ENCODE measurements around the gene RIF1.
A peak's percentile ranks its signal among the peaks of the same experiment; 100 is the strongest.

RIF1 gene, protein sequence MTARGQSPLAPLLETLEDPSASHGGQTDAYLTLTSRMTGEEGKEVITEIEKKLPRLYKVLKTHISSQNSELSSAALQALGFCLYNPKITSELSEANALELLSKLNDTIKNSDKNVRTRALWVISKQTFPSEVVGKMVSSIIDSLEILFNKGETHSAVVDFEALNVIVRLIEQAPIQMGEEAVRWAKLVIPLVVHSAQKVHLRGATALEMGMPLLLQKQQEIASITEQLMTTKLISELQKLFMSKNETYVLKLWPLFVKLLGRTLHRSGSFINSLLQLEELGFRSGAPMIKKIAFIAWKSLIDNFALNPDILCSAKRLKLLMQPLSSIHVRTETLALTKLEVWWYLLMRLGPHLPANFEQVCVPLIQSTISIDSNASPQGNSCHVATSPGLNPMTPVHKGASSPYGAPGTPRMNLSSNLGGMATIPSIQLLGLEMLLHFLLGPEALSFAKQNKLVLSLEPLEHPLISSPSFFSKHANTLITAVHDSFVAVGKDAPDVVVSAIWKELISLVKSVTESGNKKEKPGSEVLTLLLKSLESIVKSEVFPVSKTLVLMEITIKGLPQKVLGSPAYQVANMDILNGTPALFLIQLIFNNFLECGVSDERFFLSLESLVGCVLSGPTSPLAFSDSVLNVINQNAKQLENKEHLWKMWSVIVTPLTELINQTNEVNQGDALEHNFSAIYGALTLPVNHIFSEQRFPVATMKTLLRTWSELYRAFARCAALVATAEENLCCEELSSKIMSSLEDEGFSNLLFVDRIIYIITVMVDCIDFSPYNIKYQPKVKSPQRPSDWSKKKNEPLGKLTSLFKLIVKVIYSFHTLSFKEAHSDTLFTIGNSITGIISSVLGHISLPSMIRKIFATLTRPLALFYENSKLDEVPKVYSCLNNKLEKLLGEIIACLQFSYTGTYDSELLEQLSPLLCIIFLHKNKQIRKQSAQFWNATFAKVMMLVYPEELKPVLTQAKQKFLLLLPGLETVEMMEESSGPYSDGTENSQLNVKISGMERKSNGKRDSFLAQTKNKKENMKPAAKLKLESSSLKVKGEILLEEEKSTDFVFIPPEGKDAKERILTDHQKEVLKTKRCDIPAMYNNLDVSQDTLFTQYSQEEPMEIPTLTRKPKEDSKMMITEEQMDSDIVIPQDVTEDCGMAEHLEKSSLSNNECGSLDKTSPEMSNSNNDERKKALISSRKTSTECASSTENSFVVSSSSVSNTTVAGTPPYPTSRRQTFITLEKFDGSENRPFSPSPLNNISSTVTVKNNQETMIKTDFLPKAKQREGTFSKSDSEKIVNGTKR (N-terminal part only)

DNA sequence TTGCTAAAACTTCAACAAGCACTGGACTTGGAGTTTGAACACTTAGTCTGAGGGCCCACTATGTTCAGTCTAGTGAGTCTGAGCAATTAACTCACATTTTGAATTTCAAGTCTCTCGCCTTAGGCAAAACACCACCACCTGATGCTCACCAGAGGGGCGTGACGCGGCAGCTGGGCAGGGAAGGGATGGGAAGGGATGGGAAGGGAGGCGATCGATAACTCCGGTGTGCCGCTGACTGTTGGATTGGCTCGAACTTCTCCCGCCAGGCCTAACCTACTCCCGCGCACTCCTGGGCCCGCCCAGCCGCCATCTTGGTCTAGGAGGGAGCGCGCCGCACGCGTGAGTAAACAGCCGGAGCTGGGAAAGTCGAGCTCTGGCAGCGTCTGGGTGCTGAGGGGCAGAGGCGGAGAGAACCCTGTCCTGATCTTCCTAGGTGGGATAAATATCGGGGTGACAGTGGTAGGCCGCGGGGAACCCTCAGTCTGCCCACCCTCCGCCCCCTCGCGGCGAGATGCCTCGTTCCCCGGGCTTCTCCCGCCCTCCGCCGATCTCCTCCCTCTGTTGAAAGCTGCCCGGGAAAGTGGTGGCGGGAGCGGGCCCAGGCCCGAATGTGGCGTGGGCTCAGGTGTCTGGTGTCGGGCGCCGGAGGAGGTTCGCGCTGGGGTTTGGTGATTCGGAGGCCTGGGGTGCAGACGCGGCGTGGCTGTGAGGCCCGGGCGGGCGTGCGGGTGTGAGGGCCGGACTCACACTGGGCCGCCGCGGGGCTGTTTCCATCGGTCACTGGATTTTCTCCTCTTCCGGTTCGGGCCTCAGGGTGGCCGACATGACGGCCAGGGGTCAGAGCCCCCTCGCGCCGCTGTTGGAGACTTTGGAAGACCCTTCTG lies at the start of gene RIF1:
Gene RIF1, plus strand, starts transcription at position 302 of the 884 bp plus-strand sequence. Its CDS starts 522 bp downstream, at position 824.
- DNase-seq (ENCODE audit: low spot score), result peak; percentile 83

DNA sequence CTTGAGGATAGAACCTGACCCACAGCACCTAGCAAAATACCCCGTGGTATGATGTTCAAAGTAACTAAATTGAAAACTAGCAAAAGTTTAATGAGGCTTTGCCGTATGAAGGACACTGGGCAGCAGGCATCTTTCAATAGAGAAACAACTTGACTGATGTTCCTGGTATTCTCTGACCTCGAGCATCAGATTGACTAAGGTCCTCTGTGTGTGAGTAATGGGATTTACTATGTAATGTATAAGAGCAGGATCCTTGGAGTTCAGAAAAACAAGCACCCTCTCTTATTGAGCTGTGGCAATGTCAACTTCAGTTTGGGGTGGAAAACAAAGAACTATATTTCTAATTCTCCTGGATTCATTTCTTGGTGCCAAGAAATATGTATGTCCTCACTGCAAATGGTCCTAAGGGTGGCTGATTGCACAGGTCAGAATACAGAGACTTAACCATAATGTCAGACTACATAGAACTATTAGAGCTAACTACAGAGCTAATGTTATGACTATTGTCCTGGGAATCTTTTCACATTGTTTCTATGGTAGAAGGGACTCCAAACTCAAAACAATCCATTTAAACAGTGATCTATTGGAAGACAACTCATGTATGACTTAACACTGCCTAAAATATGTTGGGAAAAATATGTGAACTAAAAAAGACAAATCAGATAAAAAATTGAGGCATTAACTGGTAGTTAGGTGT lies 47.9 kb upstream of the RIF1 start:
- no peak for DNase-seq (ENCODE audit: low spot score)

DNA sequence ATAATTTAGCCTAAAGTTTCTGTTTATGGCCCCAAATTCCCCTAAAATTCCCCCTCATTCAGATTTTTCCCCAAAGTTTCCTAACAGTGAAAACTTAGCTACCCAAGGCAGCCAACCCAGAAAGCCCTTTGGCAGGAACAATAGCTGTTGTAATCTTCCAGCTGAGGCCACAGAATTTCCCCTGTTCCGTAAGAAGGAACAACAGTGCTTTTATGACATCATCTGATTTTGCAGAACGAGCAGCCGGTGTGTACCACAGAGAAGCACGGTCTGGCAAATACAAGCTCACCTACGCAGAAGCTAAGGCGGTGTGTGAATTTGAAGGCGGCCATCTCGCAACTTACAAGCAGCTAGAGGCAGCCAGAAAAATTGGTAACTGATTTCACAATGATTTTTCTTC lies 46.0 kb upstream of the RIF1 start:
- DNase-seq (ENCODE audit: low spot score), result no peak

DNA sequence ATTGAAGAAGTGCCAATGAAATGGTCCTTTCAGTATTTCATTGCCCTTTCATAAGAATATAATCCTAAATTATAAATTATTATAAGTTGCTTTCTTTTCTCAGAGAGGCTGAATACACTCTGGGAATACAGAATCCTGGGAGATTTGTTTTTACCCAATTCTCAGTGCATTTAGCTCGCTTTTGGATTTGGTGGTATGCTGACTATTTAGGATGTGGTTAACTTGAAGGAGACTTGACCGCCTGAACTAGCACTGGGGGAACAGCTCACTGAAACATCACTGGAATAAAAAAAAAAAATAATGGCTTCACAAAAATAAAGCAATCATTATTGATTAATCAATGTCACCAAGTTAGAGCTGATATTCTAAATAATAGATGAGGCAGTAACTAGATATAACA lies 42.1 kb upstream of the RIF1 start:
- DNase-seq (ENCODE audit: low spot score), result no peak

DNA sequence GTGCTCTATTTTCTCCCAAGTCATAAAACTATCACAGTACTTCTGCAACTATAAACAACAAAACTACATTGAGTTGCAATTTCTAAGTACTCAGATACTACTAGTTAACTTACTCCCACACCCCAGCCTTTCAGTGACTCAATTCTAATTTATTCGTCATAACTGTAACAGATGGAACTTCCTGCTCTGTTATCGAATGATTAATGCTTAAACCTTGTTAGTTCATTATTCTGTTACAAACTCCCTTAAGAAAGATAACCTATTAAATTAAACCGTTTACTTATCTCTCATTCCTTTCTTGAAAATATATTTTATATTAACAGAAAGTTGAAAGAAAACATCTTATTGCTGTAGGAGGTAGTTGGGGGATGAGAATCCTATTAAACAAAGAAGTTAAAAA lies 35.3 kb upstream of the RIF1 start:
- peak; percentile 41 for DNase-seq (ENCODE audit: low spot score)

DNA sequence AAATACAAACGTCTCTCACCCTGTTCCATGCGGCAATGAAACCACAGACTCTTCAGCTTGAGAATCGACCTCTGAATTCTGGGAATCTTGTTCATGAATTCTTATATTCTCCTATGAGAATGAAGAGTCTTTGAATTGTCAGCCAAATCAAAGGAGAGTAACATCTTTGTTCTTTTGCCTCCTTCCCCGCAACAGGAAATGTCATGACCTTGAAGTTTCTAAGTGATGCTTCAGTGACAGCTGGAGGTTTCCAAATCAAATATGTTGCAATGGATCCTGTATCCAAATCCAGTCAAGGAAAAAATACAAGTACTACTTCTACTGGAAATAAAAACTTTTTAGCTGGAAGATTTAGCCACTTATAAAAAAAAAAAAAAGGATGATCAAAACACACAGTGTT lies 30.5 kb upstream of the RIF1 start:
- DNase-seq (ENCODE audit: low spot score), result no peak

DNA sequence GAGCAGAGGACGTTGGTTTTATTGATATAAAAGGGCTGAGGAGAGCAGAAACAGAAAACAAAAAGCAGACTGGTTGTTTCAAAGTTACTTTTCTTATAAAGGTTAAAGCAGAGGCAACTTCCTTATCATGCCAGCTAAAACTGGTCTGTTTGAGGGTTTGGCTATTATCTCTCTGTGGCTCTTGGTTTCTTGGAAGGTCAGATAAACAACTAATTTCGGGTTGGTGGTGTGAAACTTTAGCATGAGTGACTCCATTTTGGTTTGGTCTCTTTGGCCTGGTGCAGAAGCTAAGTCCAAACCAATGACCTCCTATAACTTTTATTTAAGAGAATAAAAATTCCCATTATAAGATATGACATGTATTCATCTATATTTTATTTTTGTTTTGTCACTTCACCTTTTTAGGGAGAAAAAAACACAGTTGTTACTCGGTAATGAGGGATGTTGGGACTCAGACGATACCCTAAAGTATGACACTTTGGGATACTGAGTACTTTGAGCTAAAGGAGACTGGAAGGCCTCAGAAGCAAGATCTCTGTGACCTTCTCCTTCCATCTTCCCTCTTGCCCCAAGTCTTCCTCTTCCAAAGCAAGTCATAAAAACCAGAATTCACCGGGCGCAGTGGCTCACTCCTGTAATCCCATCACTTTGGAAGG lies 29.0 kb upstream of the RIF1 start:
- DNase-seq (ENCODE audit: low spot score), result peak; percentile 55

DNA sequence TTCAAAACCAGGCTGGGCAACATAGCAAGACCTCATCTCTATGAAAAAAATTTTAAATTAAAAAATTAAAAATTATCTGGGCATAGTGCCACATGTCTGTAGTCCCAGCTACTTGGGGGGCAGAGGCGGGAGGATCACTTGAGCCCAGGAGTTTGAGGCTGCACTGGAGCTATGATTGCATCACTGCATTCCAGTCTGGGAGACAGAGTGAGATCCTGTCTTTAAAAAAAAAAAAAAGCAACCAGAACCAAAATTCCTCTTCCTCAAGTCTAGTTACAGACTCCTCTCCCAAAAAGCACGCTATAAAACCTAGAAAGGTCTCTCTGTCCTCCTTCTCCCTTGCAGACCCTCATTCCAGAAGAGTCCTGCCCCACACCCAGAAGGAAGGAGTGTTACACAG lies 28.4 kb upstream of the RIF1 start:
- no peak for DNase-seq (ENCODE audit: low spot score)

DNA sequence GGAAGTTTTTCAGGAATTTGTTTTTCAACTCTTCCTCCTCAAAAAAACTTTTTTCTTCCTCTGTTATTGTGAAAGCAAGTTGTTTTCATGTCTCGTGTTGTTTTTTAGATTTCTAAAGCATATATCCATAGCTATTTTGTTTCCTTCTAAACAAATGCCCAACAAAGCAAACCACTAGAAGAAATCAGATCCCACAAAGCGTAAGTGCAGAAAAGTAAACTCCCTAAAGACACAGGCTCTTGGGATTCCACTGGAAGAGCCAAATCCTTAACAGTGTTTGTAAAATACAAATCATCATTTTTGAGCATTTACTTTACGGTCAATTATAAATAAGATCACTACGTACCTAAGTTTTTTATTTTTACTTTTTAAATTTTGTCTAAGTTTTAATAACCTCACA lies 21.7 kb upstream of the RIF1 start:
- DNase-seq (ENCODE audit: low spot score), result no peak

DNA sequence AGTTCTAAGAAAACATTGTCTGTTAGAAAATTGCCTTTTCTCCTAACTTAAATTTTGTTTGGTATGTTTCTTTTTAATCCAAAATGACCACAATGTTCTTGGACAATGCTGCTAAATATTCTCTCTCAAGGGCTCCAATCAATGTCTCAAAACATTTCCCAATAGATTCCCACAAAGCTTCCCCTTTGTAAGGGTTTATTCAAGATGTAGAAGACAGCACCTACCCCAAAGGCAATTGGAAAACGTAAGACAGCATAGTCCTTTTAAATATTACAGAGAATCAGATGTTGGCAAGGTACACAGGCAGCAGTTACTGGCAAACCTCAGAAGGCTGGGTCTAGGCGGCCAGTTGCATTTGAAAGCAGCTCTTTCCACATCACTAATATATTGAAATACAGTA lies 18.3 kb upstream of the RIF1 start:
- DNase-seq (ENCODE audit: low spot score), result no peak

DNA sequence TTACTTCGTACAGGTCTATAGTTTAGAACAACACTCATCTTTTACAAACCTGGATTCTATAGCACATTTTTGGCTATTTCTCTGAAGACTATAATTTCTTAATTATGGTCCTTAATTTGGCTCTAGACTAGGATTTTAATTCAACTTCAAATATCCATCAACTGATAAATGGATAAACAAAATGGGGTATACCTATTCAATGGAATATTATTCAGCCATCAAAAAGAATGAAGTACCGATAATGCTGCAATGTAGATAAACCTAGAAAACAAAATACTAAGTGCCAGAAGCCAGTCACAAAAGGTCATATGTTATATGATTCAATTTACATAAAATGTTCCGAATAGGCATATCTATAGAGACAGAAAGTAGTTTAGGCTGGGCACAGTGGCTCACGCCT lies 15.2 kb upstream of the RIF1 start:
- no peak for DNase-seq (ENCODE audit: low spot score)

DNA sequence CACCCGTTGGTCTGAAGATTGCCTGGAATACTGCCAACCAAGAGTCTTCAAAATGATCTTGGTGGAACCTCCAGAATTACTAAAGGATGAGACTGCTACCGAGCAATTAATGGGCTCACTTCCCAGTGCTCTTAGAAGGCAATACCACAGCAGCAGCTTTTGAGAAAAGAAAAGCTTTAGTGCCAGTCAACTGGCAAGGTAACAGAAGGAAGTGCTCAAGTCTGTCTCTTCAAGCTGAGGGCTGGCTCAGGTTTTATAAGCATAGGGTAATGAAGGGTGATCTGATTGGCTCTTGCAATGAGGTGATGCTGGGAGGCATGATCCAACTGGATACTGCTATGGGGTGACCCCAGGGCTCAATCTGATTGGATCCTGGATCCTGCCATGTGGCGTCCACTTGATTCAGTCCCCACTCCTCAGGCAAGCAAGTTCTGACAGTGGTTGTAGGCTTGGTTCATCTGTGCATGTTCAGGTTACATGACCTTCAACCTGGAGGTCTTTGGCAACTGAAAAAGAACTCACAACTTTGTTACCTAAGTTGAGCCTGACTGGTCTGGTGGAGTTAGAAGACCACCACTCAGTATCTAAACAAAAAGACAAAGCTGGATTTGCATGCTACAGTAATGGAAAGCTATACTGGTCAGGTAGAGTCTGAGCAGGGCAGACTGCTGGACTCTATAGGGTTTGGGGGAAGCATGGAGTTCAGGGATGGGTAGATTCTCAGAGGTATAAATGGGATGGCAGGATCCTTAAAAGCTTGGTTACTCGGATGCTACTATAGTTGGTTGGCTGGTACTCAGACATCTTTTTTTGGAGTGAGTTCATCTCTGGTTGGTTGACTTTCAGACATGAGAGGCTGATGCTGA lies 14.0 kb upstream of the RIF1 start:
- no peak for DNase-seq (ENCODE audit: low spot score)

DNA sequence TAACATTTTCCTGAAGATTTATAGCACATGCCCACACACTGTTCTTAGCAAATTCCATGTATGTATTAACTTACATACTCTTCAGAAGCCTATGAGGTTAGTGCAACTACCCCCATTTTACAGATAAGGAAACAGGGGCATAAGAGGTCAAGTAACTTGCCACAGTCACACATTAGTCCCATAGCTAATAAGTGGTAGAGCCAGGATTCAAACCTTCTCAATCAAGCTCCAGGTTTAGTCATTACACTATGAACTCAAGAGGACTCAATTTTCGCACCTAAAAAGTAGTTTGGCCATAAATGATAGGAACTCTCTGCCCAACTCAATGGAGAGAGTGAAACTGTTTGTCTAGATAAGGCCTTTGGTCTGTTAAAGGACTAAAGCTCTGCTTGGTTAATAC lies 9.7 kb upstream of the RIF1 start:
- peak; percentile 20 for DNase-seq (ENCODE audit: low spot score)

DNA sequence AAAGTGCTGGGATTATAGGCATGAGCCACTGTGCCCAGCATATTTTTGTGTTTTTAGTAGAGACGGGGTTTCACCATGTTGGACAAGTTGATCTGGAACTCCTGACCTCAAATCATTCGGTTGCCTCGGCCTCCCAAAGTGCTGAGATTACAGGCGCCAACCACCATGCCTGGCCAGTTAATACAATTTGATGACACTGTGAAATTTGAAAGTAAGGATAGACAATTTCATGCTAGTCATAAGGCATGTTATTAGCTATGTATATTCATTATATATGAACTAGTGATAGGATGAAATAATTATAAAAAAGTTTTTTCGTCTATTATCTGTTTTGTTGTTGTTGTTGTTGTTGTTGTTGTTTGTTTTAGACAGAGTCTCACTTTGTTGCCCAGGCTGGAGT lies 8.6 kb upstream of the RIF1 start:
- no peak for DNase-seq (ENCODE audit: low spot score)

DNA sequence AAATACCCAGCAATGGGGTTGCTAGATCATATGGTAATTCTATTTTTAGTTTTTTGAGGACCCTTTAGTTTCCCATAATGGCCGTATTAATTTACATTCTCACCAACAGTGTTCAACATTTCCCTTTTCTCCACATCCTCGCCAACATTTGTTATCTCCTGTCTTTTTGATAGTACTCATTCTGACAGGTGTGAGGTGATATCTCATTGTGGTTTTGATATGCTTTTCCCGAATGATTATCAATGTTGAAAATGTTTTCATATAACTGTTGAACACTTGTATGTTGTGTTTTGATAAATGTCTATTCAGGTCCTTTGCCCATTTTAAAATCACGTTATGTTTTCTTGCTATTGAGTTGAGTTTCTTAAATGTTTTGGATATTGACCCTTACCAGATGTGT lies 5.8 kb upstream of the RIF1 start:
- DNase-seq (ENCODE audit: low spot score), result no peak

DNA sequence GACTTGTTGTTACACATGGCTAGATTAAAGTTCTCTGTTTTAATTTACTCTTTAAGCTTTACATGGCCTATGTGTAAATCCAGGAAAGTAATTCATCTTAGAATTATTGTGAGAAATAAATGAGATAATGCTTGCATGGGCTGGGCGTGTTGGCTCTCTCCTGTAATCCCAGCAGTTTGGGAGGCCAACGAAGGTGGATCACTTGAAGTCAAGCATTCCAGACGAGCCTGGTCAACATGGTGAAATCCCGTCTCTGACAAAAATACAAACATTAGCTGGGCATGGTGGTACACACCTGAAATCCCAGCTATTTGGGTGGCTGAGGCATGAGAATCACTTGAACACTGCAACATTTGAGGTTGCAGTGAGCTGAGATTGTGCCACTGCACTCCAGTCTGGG lies 4.3 kb upstream of the RIF1 start:
- no peak for DNase-seq (ENCODE audit: low spot score)

DNA sequence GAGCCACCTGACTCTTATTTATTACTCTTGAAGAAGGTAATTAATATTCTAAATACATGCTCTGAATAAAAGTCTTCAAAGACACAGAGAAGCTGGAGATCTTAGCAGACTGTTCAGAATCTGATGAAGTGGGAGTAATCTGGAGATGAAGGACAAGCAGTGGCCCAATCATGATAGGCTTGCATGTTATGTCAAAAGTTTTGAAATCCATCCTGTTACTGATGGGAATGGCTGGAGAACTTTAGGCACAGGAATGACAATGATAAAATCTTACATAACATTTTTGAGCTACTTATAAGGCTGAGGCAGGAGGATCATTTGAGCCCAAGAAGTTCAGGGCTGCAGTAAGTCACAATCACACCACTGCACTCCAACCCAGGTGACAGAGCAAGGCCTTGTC lies 2.4 kb upstream of the RIF1 start:
- no peak for DNase-seq (ENCODE audit: low spot score)

DNA sequence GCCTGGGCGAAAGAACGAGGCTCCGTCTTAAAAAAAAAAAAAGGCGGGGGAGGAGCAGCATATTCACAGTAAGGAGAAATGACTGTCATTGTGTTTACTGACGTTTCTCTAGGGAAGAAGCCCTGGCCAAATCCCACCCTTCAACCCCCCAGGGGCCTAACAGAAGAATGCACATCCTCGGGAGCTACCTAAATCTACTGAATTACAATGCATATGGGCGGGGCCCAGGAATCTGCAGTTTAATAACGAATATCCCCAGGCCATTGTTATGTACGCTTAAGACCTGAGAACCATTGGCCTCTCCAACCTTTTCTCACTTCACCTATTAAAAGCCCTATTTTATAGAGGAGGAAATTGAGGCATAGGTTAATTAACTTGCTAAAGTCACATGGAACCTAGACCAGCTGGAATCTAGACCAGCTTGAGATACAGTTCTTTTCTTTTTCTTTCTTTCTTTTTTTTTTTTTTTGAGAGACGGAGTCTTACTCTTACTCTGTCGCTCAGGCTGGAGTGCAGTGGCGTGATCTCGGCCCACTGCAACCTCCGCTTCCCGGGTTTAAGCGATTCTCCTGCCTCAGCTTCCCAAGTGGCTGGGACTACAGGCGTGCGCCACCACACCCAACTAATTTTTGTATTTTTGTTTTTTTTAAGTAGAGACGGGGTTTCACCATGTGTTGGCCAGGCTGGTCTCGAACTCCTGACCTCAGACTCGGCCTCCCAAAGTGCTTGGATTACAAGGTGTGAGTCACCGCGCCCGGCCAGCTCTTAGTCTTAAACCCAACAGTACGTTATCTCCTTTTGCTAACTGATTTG lies 708 bp upstream of the RIF1 start:
- DNase-seq (ENCODE audit: low spot score), result no peak

DNA sequence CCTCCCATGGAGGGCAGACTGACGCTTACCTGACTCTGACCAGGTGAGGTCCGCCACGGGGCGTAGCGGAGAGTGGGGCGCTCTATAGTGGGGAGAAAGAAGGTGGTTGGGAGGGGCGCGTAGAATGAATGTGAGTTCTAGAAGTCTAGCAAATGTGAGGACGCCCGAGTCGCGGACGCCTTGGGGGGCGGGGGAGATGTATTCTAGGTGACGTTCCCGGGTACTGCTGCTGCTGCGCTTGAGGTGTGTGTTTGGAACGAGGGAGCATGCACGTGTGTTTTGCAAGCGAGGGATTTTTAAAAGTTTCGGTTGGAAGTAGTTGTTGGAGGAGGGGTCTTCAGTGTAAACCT lies 758 bp downstream of the RIF1 start:
- peak; percentile 35 for DNase-seq (ENCODE audit: low spot score)

Measured in hematopoietic multipotent progenitor cell treated with erythropoietin and hydrocortisone succinate and interleukin-3 and kit ligand, for 15 days (in vitro differentiated cells).